NT2/D1 (cell line): ENCODE measurements around the gene TBC1D22B.

Experiments used
- SUZ12 ChIP-seq: IDR thresholded peaks from 2 replicates; pipeline ENCODE4 v1.6.1; 2011; ENCODE audit not compliant: insufficient read length, insufficient read depth; ENCODE audit errors: extremely low read depth
- ZNF274 ChIP-seq: IDR thresholded peaks from 2 replicates; pipeline ENCODE4 v1.6.1; 2011; ENCODE audit warnings: mild to moderate bottlenecking, low read depth, low read length

GRCh38 chr6:37259191-37259590, 1.6 kb downstream of the TBC1D22B start:
- no peak for TF ChIP-seq SUZ12
- no peak for TF ChIP-seq ZNF274
